OCI-LY1 (cell line): Measurements from ENCODE around the gene ADAMTS4.

ENCODE experiments used
- EZH2 ChIP-seq: fragments of 200-600 bp; sonication (generic), shearing (Covaris generic); IDR thresholded peaks from 2 replicates; pipeline ENCODE4 v1.8.0; 2017; ENCODE audit warnings: borderline replicate concordance, mixed run types, mild to moderate bottlenecking, antibody characterized with exemption, low read length, moderate library complexity, mixed read lengths
- TF ChIP-seq, protein P1 (sequence below): fragments of 200-600 bp; sonication (generic), shearing (Covaris generic); IDR thresholded peaks from 2 replicates; pipeline ENCODE4 v1.5.1; 2017; ENCODE audit warnings: mild to moderate bottlenecking, antibody characterized with exemption, low read length, moderate library complexity, mixed read lengths

DNA sequence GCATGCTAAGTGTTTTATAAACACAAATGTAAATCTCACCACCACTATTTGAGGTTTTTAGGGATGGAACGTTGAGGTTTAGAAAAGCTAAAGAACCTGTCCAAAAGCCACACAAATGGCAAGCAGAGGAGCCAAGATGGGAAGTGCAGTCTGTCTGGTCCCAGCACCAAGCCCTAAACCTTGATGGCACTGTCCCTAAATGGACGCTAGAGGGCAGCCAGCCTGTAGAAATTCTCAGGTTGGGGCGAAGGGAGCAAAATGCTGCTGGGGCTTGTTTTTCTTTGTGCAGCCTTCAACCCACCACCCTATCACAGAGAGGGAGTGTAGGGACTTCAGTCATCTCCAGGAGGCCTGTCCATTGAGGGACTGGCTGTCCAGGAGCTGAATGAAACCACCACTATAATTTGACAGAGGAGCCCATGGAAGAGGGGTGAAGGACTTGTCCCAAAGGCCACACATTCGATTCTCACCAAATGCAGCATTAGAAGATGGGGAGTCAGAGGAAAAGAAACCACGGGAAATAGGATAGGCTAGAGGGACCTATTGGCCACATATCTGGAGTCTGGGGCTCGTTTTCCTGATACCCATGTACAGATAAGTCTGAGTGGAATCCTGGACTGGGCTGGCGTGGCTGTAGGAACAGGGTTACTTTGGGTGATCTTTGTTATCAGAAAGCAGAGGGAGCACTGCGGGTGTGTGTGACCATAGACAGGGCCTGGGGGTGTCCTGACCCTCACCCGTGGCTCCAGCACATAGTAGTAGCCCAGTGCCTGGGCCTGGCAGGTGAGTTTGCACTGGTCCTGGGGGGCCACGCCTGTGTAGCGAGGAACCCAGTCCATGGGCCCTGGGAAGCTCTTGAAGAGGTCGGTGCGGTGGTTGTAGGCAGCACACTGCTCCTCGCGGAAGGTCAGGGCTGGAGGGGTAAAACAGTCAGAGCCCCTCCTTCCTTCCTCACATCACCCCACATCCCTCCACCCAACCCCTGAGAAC is 6.1 kb downstream of the ADAMTS4 start:
- TF ChIP-seq, protein P1, sequence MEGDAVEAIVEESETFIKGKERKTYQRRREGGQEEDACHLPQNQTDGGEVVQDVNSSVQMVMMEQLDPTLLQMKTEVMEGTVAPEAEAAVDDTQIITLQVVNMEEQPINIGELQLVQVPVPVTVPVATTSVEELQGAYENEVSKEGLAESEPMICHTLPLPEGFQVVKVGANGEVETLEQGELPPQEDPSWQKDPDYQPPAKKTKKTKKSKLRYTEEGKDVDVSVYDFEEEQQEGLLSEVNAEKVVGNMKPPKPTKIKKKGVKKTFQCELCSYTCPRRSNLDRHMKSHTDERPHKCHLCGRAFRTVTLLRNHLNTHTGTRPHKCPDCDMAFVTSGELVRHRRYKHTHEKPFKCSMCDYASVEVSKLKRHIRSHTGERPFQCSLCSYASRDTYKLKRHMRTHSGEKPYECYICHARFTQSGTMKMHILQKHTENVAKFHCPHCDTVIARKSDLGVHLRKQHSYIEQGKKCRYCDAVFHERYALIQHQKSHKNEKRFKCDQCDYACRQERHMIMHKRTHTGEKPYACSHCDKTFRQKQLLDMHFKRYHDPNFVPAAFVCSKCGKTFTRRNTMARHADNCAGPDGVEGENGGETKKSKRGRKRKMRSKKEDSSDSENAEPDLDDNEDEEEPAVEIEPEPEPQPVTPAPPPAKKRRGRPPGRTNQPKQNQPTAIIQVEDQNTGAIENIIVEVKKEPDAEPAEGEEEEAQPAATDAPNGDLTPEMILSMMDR: peak; percentile 95
- no peak for TF ChIP-seq EZH2
